Spleen (tissue), 13 donors: Measurements from ENCODE around the gene MST1R. TPM values are rescaled to one million over a fixed set of nuclear protein-coding genes. Genes with fewer than 3 reads are reported as not detected.

ENCODE experiments used
- DNase-seq: peaks from one replicate; pipeline ENCODE4 v3.0.0-alpha.2; 2020
- H3K27ac ChIP-seq, 8 donors: fragments of 200-600 bp; sonication (generic) in 7 of 8; 1 replicate in 4 of 8; 2 replicates in 4 of 8; pipeline versions ENCODE4 v1.5.0 to v1.8.0; 2016 to 2021; ENCODE audit warnings: inconsistent platforms in 4 of 8, mild to moderate bottlenecking in 4 of 8, moderate library complexity in 1 of 8
- H3K27me3 ChIP-seq, 7 donors: fragments of 200-600 bp; sonication (generic) in 6 of 7; replicated peaks in 1 of 7; 1 replicate in 4 of 7; 2 replicates in 3 of 7; pipeline versions ENCODE4 v1.5.0 to v1.8.0; 2016 to 2021; ENCODE audit warnings: inconsistent platforms in 3 of 7, mild to moderate bottlenecking in 1 of 7
- H3K36me3 ChIP-seq, 6 donors: fragments of 200-600 bp; sonication (generic) in 5 of 6; 1 replicate in 4 of 6; 2 replicates in 2 of 6; pipeline versions ENCODE4 v1.5.0 to v1.8.0; 2016 to 2021; ENCODE audit warnings: inconsistent platforms in 2 of 6
- H3K4me1 ChIP-seq, 6 donors: fragments of 200-600 bp; sonication (generic) in 5 of 6; 1 replicate in 3 of 6; 2 replicates in 3 of 6; pipeline versions ENCODE4 v1.5.0 to v1.8.0; 2016 to 2021; ENCODE audit warnings: inconsistent platforms in 3 of 6
- H3K4me3 ChIP-seq, 8 donors: fragments of 200-600 bp; sonication (generic) in 7 of 8; 1 replicate in 4 of 8; 2 replicates in 4 of 8; pipeline versions ENCODE4 v1.5.0 to v1.8.0; 2016 to 2021; ENCODE audit warnings: inconsistent platforms in 4 of 8, mild to moderate bottlenecking in 4 of 8, moderate library complexity in 2 of 8
- H3K9me3 ChIP-seq, 8 donors: fragments of 200-600 bp; sonication (generic) in 7 of 8; 1 replicate in 4 of 8; 2 replicates in 4 of 8; pipeline versions ENCODE4 v1.5.0 to v1.8.0; 2016 to 2021; ENCODE audit warnings: inconsistent platforms in 4 of 8
- POLR2A ChIP-seq, 3 donors: fragments of 450-650 bp; IDR thresholded peaks; one replicate each; pipeline ENCODE4 v1.5.1; 2017; ENCODE audit warnings: antibody characterized with exemption in 3 of 3, mild to moderate bottlenecking in 1 of 3
- POLR2AphosphoS5 ChIP-seq, 3 donors: sonication (generic); formaldehyde crosslinking; IDR thresholded peaks; one replicate each; pipeline ENCODE4 v1.5.1; 2017; ENCODE audit warnings: antibody characterized with exemption in 3 of 3
- WGBS, 5 donors: extraction: QIAGEN DNeasy Blood & Tissue Kit in 3 of 5; methylation state at CpG; one replicate each; pipeline versions ENCODE4 v1.1.5 to v1.1.7; 2013 to 2018; 5-methylcytosine and 5-hydroxymethylcytosine counted together
- intact Hi-C: fragments of 100-400 bp; cut with DNase I; formaldehyde crosslinking; loops from one replicate; pipeline ENCODE4 v1.15.0; 2023; ENCODE audit warnings: low total_unique reads
- long read RNA-seq, 2 donors: transcript quantifications; one replicate each; lab custom pipeline, GENCODE V29; 2026
- polyA plus RNA-seq, 3 donors: library from polyadenylated mRNA; stranded (reverse); fragments of 200-250 nt; gene quantifications; one replicate each; pipeline ENCODE4 v1.2.1, GENCODE V29; 2013
- total RNA-seq, 7 donors: library from RNA; depleted of rRNA in 3 of 7; stranded (reverse); fragments of >200 nt in 3 of 7; fragmentation: NEBNext Ultra II Directional in 4 of 7; extraction: Animal tissue kit (Norgen Biotek cat#: 25700) in 4 of 7; gene quantifications; one replicate each; pipeline versions ENCODE4 v1.1.0 to v1.2.1, GENCODE V29; 2016 to 2021
- TF ChIP-seq, protein P1 (sequence below), 11 experiments: fragments of 200-600 bp in 7 of 11; fragments of 450-650 bp in 4 of 11; sonication (generic) in 4 of 11; IDR thresholded peaks in 8 of 11; conservative IDR thresholded peaks in 3 of 11; 1 replicate in 7 of 11; 2 replicates in 4 of 11; pipeline versions ENCODE4 v1.4.0 to v1.8.0; 2016 to 2021; ENCODE audit warnings: antibody characterized with exemption in 11 of 11, inconsistent platforms in 4 of 11, mild to moderate bottlenecking in 1 of 11
- donor health status: healthy with polysubstance abuse.
- donor health status: DM: no; HTN: no; CAD: no; lungs with moderate emphysema.
- donor health status: DM: no; HTN: no; CAD: no.
- donor health status: Bipolar disorder and iron deficiency.
- donor health status: healthy.
- donor health status: DM: no; HTN: no; CAD: no.
- donor health status: DM: yes; HTN: yes; CAD: no.

MST1R gene
- total RNA-seq (1 to 10 TPM; 1.1 to 7.7 (median 2.9) TPM), polyA plus RNA-seq (1 to 10 TPM; 2.8 to 3.4 (median 3.2) TPM)
- long read RNA-seq, donor 1: 0 reads
- long read RNA-seq, donor 2: 0 reads

- Histone ChIP-seq H3K27ac (peak within 1 kb of the TSS in 6 of 8 donors; percentile 10 to 74 (median 52)), H3K4me3 (peak within 1 kb of the TSS; percentile 27 to 69 (median 36)), H3K27me3 (no peaks in the 10 kb centered on the region), H3K9me3 (no peaks in the 10 kb centered on the region), H3K36me3 (peaks cover 0 to 7% (median 0%) of the 10 kb centered on the region in 6 donors), H3K4me1 (peaks cover 9 to 44% (median 32%) of the 10 kb centered on the region in 6 donors)
- TF ChIP-seq, protein P1, sequence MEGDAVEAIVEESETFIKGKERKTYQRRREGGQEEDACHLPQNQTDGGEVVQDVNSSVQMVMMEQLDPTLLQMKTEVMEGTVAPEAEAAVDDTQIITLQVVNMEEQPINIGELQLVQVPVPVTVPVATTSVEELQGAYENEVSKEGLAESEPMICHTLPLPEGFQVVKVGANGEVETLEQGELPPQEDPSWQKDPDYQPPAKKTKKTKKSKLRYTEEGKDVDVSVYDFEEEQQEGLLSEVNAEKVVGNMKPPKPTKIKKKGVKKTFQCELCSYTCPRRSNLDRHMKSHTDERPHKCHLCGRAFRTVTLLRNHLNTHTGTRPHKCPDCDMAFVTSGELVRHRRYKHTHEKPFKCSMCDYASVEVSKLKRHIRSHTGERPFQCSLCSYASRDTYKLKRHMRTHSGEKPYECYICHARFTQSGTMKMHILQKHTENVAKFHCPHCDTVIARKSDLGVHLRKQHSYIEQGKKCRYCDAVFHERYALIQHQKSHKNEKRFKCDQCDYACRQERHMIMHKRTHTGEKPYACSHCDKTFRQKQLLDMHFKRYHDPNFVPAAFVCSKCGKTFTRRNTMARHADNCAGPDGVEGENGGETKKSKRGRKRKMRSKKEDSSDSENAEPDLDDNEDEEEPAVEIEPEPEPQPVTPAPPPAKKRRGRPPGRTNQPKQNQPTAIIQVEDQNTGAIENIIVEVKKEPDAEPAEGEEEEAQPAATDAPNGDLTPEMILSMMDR (IDR thresholded peaks at IDR 0.05 in 8 of 11, conservative IDR thresholded peaks at IDR 0.05 in 3 of 11): peak in 1 of 11 experiments; percentile 15
- TF ChIP-seq POLR2A (IDR thresholded peaks at IDR 0.05): no peak
- peak; percentile 47 to 78 (median 65) for TF ChIP-seq POLR2AphosphoS5 (IDR thresholded peaks at IDR 0.05)
- peak; percentile 96 for DNase-seq
- 24 to 61% (median 35%) methylated on average over 36 to 65 of the region's 65 CpGs for WGBS, 5 donors
- intact Hi-C loops: no loop called here
Observed at GRCh38 chr3:49903451-49904424, at the start of gene MST1R. Gene MST1R (minus strand): TSS chr3:49903873. CDS start chr3:49903609, 264 bp downstream.

- H3K27me3 ChIP-seq: no peaks in the 10 kb centered on the region
- intact Hi-C loops: no loop called here
- DNase-seq: no peak
- H3K9me3 ChIP-seq: no peaks in the 10 kb centered on the region
- H3K4me1 ChIP-seq: peaks cover 6 to 73% (median 31%) of the 10 kb centered on the region in 6 donors
- no peak overlapping the region for H3K27ac ChIP-seq
- H3K4me3 ChIP-seq: no peak overlapping the region
- TF ChIP-seq POLR2A (IDR thresholded peaks at IDR 0.05) (no peak), POLR2AphosphoS5 (IDR thresholded peaks at IDR 0.05) (no peak)
- TF ChIP-seq, protein P1 (IDR thresholded peaks at IDR 0.05 in 8 of 11, conservative IDR thresholded peaks at IDR 0.05 in 3 of 11): no peak
- 93 to 98% (median 95%) methylated on average over 6 of the region's 6 CpGs for WGBS, 5 donors
- H3K36me3 ChIP-seq: peaks cover 0 to 20% (median 0%) of the 10 kb centered on the region in 6 donors
Observed at GRCh38 chr3:49952924-49953323, 49.3 kb upstream of the MST1R start.

- no peaks in the 10 kb centered on the region for H3K27me3 ChIP-seq
- no peak for DNase-seq
- no peak overlapping the region for H3K4me3 ChIP-seq
- H3K4me1 ChIP-seq: peaks cover 13 to 74% (median 54%) of the 10 kb centered on the region in 6 donors
- intact Hi-C loops: no loop called here
- no peaks in the 10 kb centered on the region for H3K9me3 ChIP-seq
- 34 to 65% (median 58%) methylated on average over 2 of the region's 2 CpGs for WGBS, 5 donors
- TF ChIP-seq POLR2A (IDR thresholded peaks at IDR 0.05) (no peak), POLR2AphosphoS5 (IDR thresholded peaks at IDR 0.05) (no peak)
- TF ChIP-seq, protein P1 (IDR thresholded peaks at IDR 0.05 in 8 of 11, conservative IDR thresholded peaks at IDR 0.05 in 3 of 11): no peak
- H3K27ac ChIP-seq: peak overlapping the region in 5 of 8 donors; percentile 12 to 32 (median 26)
- H3K36me3 ChIP-seq: peaks cover 0 to 29% (median 2%) of the 10 kb centered on the region in 6 donors
Observed at GRCh38 chr3:49942651-49943050, 39.0 kb upstream of the MST1R start.
